Loucy (cell line): Measurements from ENCODE around the gene NLRP6.

Experiments used
- CTCF ChIP-seq: fragments of 200-600 bp; sonication (generic); conservative IDR thresholded peaks from 2 replicates; pipeline ENCODE4 v1.5.1; 2014; ENCODE audit warnings: mild to moderate bottlenecking, antibody characterized with exemption, low read length
- EZH2phosphoT487 ChIP-seq: fragments of 200-600 bp; IDR thresholded peaks from 2 replicates; pipeline ENCODE4 v1.6.1; 2018; ENCODE audit warnings: antibody characterized with exemption, mild to moderate bottlenecking, moderate library complexity, borderline replicate concordance

- TF ChIP-seq CTCF: no peak
- no peak for TF ChIP-seq EZH2phosphoT487
Observed at GRCh38 chr11:276219-276618, 2.0 kb upstream of the NLRP6 start.
